Fibroblast of mammary gland (primary cell): ENCODE data around the gene RNF19B.

Experiments used
- DNase-seq: peaks from one replicate; pipeline ENCODE4 v3.0.0-alpha.2; 2010; ENCODE audit warnings: low read depth
- H3K4me3 ChIP-seq: 2 replicates; pipeline ENCODE4 v1.5.1; 2011; ENCODE audit warnings: low read depth, mild to moderate bottlenecking, low read length, moderate library complexity; ENCODE audit not compliant: control insufficient read depth
- CTCF ChIP-seq: conservative IDR thresholded peaks from 2 replicates; pipeline ENCODE4 v1.5.1; 2011; ENCODE audit warnings: low read depth, low read length, inconsistent platforms; ENCODE audit not compliant: control insufficient read depth, insufficient read depth

The RNF19B gene

GRCh38 chr1:32966900-32967299 lies 2.3 kb upstream of the RNF19B start:
- no peak for DNase-seq
- no peak for TF ChIP-seq CTCF
- H3K4me3 ChIP-seq = no peak overlapping the region

GRCh38 chr1:32965251-32965747 lies 690 bp upstream of the RNF19B start:
- DNase-seq = no peak
- TF ChIP-seq CTCF = no peak
- H3K4me3 ChIP-seq = peak overlapping the region; percentile 36

GRCh38 chr1:32963746-32964460 lies 706 bp downstream of the RNF19B start:
- peak overlapping the region; percentile 72 for H3K4me3 ChIP-seq
- DNase-seq = no peak
- TF ChIP-seq CTCF = no peak

GRCh38 chr1:32962248-32962896 lies 2.2 kb downstream of the RNF19B start:
- H3K4me3 ChIP-seq = peak overlapping the region; percentile 72
- TF ChIP-seq CTCF = no peak
- DNase-seq = no peak

- H3K4me3 ChIP-seq = no peak overlapping the region
- no peak for TF ChIP-seq CTCF
- DNase-seq = no peak
Observed at GRCh38 chr1:32960819-32961355, 3.7 kb downstream of the RNF19B start.

GRCh38 chr1:32960342-32960741 lies 4.3 kb downstream of the RNF19B start:
- H3K4me3 ChIP-seq = no peak overlapping the region
- no peak for DNase-seq
- no peak for TF ChIP-seq CTCF
